Osteoblast (primary cell): Measurements from ENCODE around the gene NBEAL1. TPM values are rescaled to one million over a fixed set of nuclear protein-coding genes. Genes with fewer than 3 reads are reported as not detected.
"Not testable (repeated sequence)": the region's sequence is repeated elsewhere in the genome, so short reads cannot be mapped to it uniquely, and the experiment has no call there.

Experiments used
- DNase-seq: peaks from one replicate; pipeline ENCODE4 v3.0.0; 2011; ENCODE audit warnings: low spot score, mixed read lengths; ENCODE audit not compliant: insufficient read length; ENCODE audit errors: missing footprints
- H2AFZ ChIP-seq: 2 replicates; pipeline ENCODE4 v1.6.0; 2011; ENCODE audit warnings: mild to moderate bottlenecking, low read length
- H3K27ac ChIP-seq: 2 replicates; pipeline ENCODE4 v1.5.1; 2011; ENCODE audit warnings: mild to moderate bottlenecking, low read depth, low read length, moderate library complexity
- H3K27me3 ChIP-seq: 2 replicates; pipeline ENCODE4 v1.6.0; 2012; ENCODE audit warnings: mild to moderate bottlenecking, control low read depth, inconsistent platforms, low read length, moderate library complexity; ENCODE audit not compliant: insufficient read depth
- H3K36me3 ChIP-seq: 2 replicates; pipeline ENCODE4 v1.5.1; 2011; ENCODE audit warnings: mild to moderate bottlenecking, low read length, control low read depth, moderate library complexity; ENCODE audit not compliant: insufficient read depth
- H3K4me1 ChIP-seq: 2 replicates; pipeline ENCODE4 v1.5.1; 2011; ENCODE audit warnings: mild to moderate bottlenecking, low read length, control low read depth, moderate library complexity; ENCODE audit not compliant: insufficient read depth
- H3K4me2 ChIP-seq: 2 replicates; pipeline ENCODE4 v1.6.0; 2011; ENCODE audit warnings: mild to moderate bottlenecking, low read length; ENCODE audit not compliant: insufficient read depth
- H3K4me3 ChIP-seq: fragments of 200-600 bp; sonication (generic); 3 replicates; pipeline ENCODE4 v1.5.1; 2012; ENCODE audit warnings: mild to moderate bottlenecking, low read length, inconsistent platforms; ENCODE audit not compliant: insufficient read depth
- H3K79me2 ChIP-seq: 2 replicates; pipeline ENCODE4 v1.6.0; 2012; ENCODE audit warnings: mild to moderate bottlenecking, low read length, control low read depth, inconsistent platforms; ENCODE audit not compliant: insufficient read depth
- H3K9me3 ChIP-seq: 2 replicates; pipeline ENCODE4 v1.5.1; 2011; ENCODE audit warnings: low read depth, low read length, control low read depth
- H4K20me1 ChIP-seq: 2 replicates; pipeline ENCODE4 v1.6.0; 2012; ENCODE audit warnings: mild to moderate bottlenecking, low read length, control low read depth; ENCODE audit not compliant: insufficient read depth
- CTCF ChIP-seq: IDR thresholded peaks from 2 replicates; pipeline ENCODE4 v1.5.1; 2011; ENCODE audit warnings: mild to moderate bottlenecking, low read depth, low read length, moderate library complexity; ENCODE audit errors: extremely low read depth
- total RNA-seq: library from RNA; depleted of rRNA; stranded (reverse); fragments of >200 nt; gene quantifications from 2 replicates; pipeline ENCODE4 v1.2.3, GENCODE V29; 2012

The NBEAL1 gene
- total RNA-seq: 51.0 and 51.8 TPM in 2 replicates

GRCh38 chr2:203014456-203015199 is at the start of gene NBEAL1:
Gene NBEAL1, plus strand, starts transcription at chr2:203014875. Its CDS starts 1,510 bp downstream, at chr2:203016385.
- peaks cover 48% of the 10 kb centered on the region for H3K79me2 ChIP-seq
- H3K4me2 ChIP-seq: peak within 1 kb of the TSS; percentile 94
- DNase-seq: peak; percentile 96
- H2AFZ ChIP-seq: peak within 1 kb of the TSS; percentile 98
- H4K20me1 ChIP-seq: peaks cover 17% of the 10 kb centered on the region
- no peaks in the 10 kb centered on the region for H3K27me3 ChIP-seq
- H3K27ac ChIP-seq: peak within 1 kb of the TSS; percentile 99
- H3K36me3 ChIP-seq: peaks cover 4% of the 10 kb centered on the region
- peaks cover 24% of the 10 kb centered on the region for H3K4me1 ChIP-seq
- no peak for TF ChIP-seq CTCF
- no peaks in the 10 kb centered on the region for H3K9me3 ChIP-seq
- peak within 1 kb of the TSS; percentile 98 for H3K4me3 ChIP-seq

- H3K4me2 ChIP-seq: no peak overlapping the region
- peak; percentile 60 for DNase-seq
- H2AFZ ChIP-seq: peak overlapping the region; percentile 39
- no peaks in the 10 kb centered on the region for H3K27me3 ChIP-seq
- no peak overlapping the region for H3K4me3 ChIP-seq
- H3K27ac ChIP-seq: peak overlapping the region; percentile 21
- no peaks in the 10 kb centered on the region for H4K20me1 ChIP-seq
- H3K79me2 ChIP-seq: no peaks in the 10 kb centered on the region
- H3K4me1 ChIP-seq: no peaks in the 10 kb centered on the region
- no peaks in the 10 kb centered on the region for H3K9me3 ChIP-seq
- TF ChIP-seq CTCF: no peak
- no peaks in the 10 kb centered on the region for H3K36me3 ChIP-seq
Measured at GRCh38 chr2:202965810-202966460, 48.7 kb upstream of the NBEAL1 start.

- H3K36me3 ChIP-seq, H2AFZ ChIP-seq, H3K4me2 ChIP-seq, H3K9me3 ChIP-seq, DNase-seq, H3K4me3 ChIP-seq, H3K79me2 ChIP-seq, H3K27ac ChIP-seq, H3K4me1 ChIP-seq, H4K20me1 ChIP-seq, H3K27me3 ChIP-seq: not testable (repeated sequence)
Measured at GRCh38 chr2:202969404-202969803, 45.3 kb upstream of the NBEAL1 start.

- Histone ChIP-seq H3K36me3 (no peaks in the 10 kb centered on the region), H3K4me3 (no peak overlapping the region), H3K27me3 (no peaks in the 10 kb centered on the region), H3K9me3 (no peaks in the 10 kb centered on the region), H3K4me1 (no peaks in the 10 kb centered on the region), H3K79me2 (no peaks in the 10 kb centered on the region), H4K20me1 (no peaks in the 10 kb centered on the region), H2AFZ (no peak overlapping the region), H3K27ac (no peak overlapping the region), H3K4me2 (no peak overlapping the region)
- no peak for DNase-seq
- TF ChIP-seq CTCF: no peak
Measured at GRCh38 chr2:202976809-202977208, 37.9 kb upstream of the NBEAL1 start.
